Effector CD4-positive, alpha-beta T cell (primary cell): ENCODE measurements around the gene EDARADD.

ENCODE experiments used
- DNase-seq: peaks from one replicate; pipeline ENCODE4 v3.0.0-alpha.2; 2020

EDARADD gene

DNA sequence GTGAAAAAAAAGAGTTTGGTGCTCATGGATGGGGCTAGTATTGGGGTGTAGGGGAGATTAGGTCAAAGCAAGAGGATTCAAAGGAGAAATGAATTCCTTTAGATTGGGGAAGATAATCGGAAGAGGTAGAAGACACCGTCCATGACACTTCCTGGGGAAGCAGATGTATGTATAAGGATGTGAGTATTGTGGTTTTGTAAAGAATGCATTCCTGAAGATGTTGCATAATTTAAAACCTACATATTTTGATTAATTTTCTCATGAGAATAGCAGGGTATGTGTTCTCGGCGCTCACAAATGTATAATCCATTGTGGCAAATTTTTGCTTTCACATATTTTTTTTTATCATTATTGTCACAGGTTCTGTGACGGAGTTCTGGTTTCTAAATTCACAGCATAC, 124.2 kb downstream of the EDARADD start:
- no peak for DNase-seq

DNA sequence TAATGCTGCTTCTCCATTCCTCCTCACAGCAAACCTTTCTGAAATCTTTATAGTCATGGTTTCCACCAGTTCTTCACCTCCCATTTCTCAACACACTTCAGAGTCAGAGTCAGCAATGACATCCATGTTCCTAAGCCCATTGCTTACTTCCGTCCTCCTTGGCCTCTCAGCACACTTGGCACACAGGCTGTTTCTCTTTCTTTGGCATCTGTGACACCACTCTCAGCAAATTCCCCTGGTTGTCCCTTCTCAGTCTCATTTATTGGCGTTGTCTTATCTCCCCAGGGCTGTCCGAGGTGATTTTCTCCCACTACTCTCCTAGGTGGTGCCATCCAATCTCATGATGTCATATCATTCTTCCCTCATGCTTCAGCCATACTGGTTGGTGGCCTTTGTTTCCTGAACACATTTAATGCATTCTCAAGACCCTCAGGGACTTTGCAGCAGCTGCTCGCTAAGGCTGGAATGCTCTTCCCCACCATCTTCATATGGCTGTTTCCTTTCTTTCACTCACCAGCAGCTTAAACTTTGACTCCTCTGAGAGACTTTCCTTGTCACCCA, 126.4 kb downstream of the EDARADD start:
- no peak for DNase-seq

DNA sequence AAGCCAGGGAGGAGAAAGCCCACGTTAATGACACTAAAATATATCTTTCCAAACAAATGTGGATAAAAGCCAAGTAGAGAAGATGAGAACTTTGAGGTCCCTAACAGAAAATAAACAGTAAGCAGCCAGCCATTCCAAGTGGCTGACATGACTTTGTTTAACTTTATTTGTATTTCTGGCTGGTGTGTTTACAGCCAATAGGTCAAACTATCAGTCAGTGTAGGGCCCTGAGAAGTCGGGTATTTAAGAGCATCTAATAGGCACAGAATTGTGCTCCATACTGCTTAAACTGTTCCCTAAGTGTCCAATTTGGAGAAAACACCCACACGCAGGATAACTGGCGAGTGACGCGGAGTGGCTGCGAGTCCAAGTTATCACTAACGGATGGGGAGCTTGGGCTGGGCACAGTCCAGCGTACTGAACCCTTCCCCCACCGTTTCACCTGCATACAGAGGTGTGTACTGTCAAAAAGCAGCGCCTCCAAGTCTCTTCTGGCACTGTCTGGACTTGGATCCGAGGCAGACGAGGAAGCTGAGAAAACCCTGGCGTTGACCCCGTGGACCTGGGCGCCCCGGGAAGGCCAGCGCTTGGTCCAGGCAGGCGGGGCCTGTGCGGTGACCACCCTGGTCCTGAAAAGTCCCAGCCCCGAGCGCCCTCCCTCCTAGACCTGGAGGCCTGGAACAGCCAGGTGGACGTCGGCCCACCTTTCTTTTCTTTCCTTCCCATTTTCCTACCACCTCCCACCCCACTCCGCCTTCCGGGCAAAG, 129.0 kb downstream of the EDARADD start:
- no peak for DNase-seq

DNA sequence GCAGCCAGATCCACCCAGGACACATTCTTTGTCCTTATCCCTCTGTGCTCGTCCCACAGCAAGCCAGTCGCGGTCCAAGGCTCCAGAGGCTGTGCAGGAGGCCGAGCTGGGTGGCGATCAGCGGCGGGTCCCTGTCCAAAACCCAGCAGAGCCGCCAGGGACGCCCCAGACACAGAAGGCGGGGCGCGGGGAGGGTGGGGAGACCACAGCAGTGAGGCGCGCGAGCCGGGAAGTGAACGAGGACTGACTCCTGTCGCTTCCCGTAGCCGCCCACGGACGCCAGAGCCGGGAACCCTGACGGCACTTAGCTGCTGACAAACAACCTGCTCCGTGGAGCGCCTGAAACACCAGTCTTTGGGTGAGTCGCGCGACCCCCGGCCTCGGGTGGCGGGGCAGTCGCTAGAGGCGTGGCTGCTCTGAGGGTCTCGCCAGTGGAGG, 129.6 kb downstream of the EDARADD start, which contains the start of gene LGALS8:
TSS of gene LGALS8 (plus strand) at position 279 of the 438 bp plus-strand sequence. CDS start 2,089 bp downstream, outside the sequence.
- DNase-seq, result peak; percentile 79

DNA sequence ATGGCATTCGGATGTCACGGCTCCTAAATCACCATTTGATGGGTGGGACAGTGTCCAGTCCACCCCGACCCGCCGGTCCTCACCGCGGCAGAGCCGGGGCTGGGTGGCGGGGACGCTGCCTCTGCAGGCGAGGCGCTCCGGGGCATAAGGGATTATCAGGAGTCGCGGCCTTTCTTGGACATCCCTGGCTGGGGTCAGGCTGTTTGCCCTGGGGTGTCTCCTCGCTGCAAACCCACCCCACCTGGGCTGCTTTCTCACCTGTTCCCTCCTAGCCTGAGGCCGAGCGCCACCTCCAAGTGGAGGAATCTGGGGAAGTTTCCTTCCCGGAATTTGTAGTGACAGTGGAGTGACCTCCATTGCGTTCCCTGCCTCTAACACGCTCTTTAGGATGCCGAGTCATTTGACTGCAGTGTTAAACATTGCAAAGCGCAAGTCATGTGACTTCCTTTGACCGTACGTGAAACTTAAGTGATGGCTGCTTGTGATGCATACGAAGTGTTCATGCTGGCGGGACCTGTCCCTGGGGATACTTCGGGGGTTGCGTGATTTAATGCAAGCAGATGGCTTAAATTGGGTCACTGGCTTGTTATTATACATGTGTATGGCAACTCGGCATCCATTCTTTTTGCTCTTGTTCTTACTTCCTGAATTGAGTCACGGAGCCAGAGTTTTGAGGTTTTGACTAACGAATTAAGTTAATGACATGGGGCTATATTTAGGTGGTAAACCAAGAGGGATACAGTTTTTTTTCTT, 130.2 kb downstream of the EDARADD start:
- DNase-seq, result peak; percentile 56

DNA sequence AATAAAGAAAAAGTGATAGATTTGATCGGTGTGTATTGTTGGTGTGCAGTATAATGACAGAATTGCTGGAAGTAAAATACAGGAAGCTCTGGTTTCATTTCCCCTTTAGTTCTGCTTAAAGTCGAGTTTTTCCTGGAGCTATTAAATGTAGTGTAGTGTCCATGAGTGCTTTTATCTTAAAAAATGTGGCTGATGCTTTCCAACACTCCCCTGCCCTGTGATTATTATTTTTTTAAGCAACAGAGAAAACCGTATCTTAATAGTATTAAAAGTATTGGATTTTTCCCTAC, 130.8 kb downstream of the EDARADD start:
- no peak for DNase-seq

DNA sequence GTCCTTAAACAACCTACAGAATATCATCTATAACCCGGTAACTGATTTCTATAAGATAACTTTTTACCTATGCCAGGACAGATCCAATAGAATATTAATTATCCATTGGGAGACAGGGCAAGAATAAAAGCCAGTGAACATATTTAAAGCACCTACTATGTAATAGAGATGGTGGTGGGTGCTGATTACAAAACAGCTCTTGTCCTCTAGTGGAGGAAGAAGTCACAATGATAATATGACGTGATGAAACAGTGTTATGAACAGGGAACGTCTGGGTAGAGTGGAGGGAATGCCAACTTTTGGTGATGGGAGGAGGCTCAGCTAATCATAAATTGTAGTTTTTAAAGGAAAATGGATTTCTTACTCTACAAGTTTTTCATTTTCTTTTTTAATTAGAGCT, 132.0 kb downstream of the EDARADD start:
- DNase-seq, result no peak

DNA sequence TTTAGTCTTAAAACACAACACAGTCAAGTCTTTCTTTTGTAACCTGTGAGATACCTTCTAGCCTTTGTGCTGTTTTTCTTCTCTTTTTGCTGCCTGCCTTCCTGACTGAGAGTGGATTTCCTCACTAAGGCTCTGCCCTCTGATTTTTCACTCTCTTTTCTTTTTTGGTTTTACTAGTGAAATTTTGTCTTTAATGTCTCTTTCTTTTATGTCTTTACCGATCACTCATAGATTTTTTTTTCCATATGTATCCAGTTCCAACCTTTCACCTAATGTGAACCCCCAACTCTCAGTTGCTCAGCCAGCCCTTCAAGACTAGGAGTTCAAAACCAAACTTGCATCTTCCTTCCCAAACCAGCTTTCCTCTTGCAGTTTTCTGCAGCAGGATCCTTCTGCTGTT, 136.2 kb downstream of the EDARADD start:
- DNase-seq, result no peak

DNA sequence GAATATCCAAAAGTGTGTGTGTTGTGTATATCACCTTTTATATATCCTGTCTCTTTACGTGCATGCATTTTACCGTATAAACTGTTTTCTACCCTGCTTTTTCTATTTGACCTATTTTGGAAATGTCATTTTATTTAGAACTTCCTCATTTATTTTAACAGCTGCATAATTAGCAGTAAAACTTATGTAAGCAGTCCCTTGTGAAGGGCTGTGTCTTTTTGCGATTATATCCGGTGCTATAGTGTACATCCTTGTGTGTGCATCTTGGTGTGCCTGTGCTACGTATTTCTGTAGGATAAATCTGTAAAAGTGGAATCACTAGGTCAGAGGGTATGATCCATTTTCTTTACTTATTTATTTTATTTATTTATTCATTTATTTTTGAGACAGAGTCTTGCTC, 136.9 kb downstream of the EDARADD start:
- no peak for DNase-seq

DNA sequence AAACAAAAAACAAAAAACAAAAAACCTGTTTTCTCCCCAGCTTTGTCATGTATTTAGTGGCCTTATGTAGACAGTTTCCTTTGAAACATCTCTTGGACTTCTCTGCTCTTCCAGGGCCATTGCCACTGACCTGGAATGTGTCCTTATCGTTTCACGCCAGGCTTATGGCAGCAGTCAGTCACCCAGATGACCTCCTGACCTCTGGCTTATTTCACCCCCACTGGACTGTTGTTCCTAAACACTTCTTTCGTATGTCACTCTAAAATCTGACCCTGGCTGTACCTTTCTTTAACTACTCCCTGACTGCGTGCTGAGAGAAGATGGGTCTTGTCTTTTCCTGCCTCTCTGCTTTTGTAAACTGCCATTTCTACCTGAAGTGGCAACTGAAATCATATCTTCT, 138.8 kb downstream of the EDARADD start:
- no peak for DNase-seq

DNA sequence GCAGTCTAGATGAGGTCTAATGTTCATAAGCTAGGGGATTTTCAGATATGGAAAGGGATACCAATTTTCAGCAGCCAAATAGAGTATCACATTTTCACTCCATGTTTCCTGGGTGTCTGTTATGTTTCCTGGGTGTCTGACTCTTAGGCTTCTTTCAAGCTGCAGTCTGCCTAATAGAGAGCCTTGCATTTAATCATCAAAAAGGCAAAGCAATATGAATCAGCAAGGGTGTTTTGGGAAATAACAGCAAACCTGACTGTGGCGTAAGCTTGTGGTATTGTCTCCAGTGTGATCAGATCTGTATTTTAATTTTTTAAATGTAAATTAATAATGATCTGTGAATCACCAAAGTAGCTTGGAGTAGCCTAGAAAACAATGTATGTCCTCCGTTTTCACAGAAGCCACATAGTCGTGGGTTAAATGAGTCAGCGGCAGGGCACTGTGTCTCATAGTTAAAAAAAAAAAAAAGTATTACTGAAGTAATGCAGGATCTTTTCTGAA, 140.1 kb downstream of the EDARADD start:
- peak; percentile 9 for DNase-seq
